Measurements from ENCODE around the gene BLOC1S2. TPM values are rescaled to one million over a fixed set of nuclear protein-coding genes. Genes with fewer than 3 reads are reported as not detected.

Gene BLOC1S2
- polyA plus RNA-seq, 4 donors, result 31.9 to 41.5 (median 38.0) TPM

Other genes starting within 250 kb of the BLOC1S2 start
- gene CPN1, start 204.8 kb downstream of the BLOC1S2 start, polyA plus RNA-seq (ENCODE audit: insufficient read length in 4 of 4), result 1 to 10 TPM; 2.4 to 3.2 (median 2.7) TPM
- gene ERLIN1, start 100.7 kb downstream of the BLOC1S2 start, polyA plus RNA-seq (ENCODE audit: insufficient read length in 4 of 4), result 10 to 100 TPM; 46.7 to 59.2 (median 48.8) TPM
- 10 to 100 TPM; 25.4 to 34.6 (median 26.7) TPM for gene CHUK, start 57.1 kb downstream of the BLOC1S2 start, polyA plus RNA-seq (ENCODE audit: insufficient read length in 4 of 4)
- gene CWF19L1, start 19.0 kb downstream of the BLOC1S2 start, polyA plus RNA-seq (ENCODE audit: insufficient read length in 4 of 4), result 10 to 100 TPM; 27.7 to 36.2 (median 29.6) TPM
- under 1 TPM in 3 of 4 donors, not detected in 1; 0.10 to 0.71 (median 0.44) TPM for gene PKD2L1, start 43.5 kb upstream of the BLOC1S2 start, polyA plus RNA-seq (ENCODE audit: insufficient read length in 4 of 4)
- gene SCD, start 60.6 kb upstream of the BLOC1S2 start, polyA plus RNA-seq (ENCODE audit: insufficient read length in 4 of 4), result 10 to 100 TPM; 32.2 to 54.7 (median 44.1) TPM
- gene WNT8B, start 176.3 kb upstream of the BLOC1S2 start, polyA plus RNA-seq (ENCODE audit: insufficient read length in 4 of 4), result 1 to 10 TPM in 2 of 4 donors, under 1 TPM in 2; 0.69 to 1.0 (median 1.00) TPM
- 10 to 100 TPM; 10.1 to 30.5 (median 19.6) TPM for gene SEC31B, start 233.2 kb upstream of the BLOC1S2 start, polyA plus RNA-seq (ENCODE audit: insufficient read length in 4 of 4)
- gene NDUFB8, start 243.2 kb upstream of the BLOC1S2 start, polyA plus RNA-seq (ENCODE audit: insufficient read length in 4 of 4), result 100 to 1,000 TPM; 161 to 216 (median 195) TPM
- gene HIF1AN, start 249.3 kb upstream of the BLOC1S2 start, polyA plus RNA-seq (ENCODE audit: insufficient read length in 4 of 4), result 10 to 100 TPM; 35.8 to 48.4 (median 42.5) TPM

All from left renal cortex interstitium (tissue), 4 donors.